ENCODE measurements around the gene KDM2A.

DNA sequence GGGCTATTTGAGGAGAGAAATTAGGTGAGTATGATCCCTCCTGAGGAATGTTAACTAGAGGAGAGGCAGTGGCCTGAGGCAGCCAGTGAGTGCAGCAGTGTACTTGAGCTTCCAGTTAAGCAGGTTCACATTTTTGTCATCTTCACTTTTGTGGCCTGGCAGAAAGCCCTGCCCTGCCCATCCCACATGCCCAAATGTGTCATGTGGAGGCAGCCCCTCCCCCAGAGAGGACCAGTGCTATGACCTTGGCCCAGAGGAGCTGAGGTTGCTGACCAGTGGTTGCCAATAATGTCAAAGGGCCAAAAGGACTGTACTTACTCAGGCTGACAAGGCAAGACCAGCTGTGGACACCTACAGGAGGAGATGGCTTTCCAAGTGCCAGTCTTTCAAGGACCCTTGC is 129.6 kb downstream of the KDM2A start:
- TF ChIP-seq, protein P1, sequence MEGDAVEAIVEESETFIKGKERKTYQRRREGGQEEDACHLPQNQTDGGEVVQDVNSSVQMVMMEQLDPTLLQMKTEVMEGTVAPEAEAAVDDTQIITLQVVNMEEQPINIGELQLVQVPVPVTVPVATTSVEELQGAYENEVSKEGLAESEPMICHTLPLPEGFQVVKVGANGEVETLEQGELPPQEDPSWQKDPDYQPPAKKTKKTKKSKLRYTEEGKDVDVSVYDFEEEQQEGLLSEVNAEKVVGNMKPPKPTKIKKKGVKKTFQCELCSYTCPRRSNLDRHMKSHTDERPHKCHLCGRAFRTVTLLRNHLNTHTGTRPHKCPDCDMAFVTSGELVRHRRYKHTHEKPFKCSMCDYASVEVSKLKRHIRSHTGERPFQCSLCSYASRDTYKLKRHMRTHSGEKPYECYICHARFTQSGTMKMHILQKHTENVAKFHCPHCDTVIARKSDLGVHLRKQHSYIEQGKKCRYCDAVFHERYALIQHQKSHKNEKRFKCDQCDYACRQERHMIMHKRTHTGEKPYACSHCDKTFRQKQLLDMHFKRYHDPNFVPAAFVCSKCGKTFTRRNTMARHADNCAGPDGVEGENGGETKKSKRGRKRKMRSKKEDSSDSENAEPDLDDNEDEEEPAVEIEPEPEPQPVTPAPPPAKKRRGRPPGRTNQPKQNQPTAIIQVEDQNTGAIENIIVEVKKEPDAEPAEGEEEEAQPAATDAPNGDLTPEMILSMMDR (IDR thresholded peaks at IDR 0.05): no peak
- TF ChIP-seq POLR2A (IDR thresholded peaks at IDR 0.05) (no peak), EP300 (IDR thresholded peaks at IDR 0.05) (no peak)
